Fibroblast of lung (primary cell): ENCODE data around the gene RPGR.

ENCODE experiments used
- CTCF ChIP-seq, 2 donors: IDR thresholded peaks in 1 of 2; conservative IDR thresholded peaks in 1 of 2; 1 replicate in 1 of 2; 2 replicates in 1 of 2; pipeline ENCODE4 v1.5.1; 2011 to 2012; ENCODE audit warnings: low read length in 2 of 2, control low read depth in 1 of 2, inconsistent platforms in 1 of 2, low read depth in 1 of 2, mild to moderate bottlenecking in 1 of 2
- EZH2 ChIP-seq: IDR thresholded peaks from 2 replicates; pipeline ENCODE4 v1.5.1; 2012; ENCODE audit warnings: low read length, control low read depth, mild to moderate bottlenecking; ENCODE audit errors: missing control alignments

- TF ChIP-seq CTCF (conservative IDR thresholded peaks at IDR 0.05 in 1 of 2, IDR thresholded peaks at IDR 0.05 in 1 of 2; ENCODE audit: low read depth in 1 of 2, low read length in 2 of 2) = no peak
- TF ChIP-seq EZH2 = no peak
These were observed 1.2 kb downstream of the RPGR start for GRCh38 chrX:38326086-38326485.
